ENCODE measurements around the gene RAPGEF2. TPM values are rescaled to one million over a fixed set of nuclear protein-coding genes. Genes with fewer than 3 reads are reported as not detected.

The RAPGEF2 gene
- total and polyA plus RNA-seq, 8 donors = 4.3 to 27.5 (median 13.9) TPM

- FAIRE-seq (no peak), ATAC-seq (no peak), DNase-seq (peak in 1 of 6 donors; percentile 45)
- no peak overlapping the region for H3K27ac ChIP-seq
- TF ChIP-seq, protein P1, sequence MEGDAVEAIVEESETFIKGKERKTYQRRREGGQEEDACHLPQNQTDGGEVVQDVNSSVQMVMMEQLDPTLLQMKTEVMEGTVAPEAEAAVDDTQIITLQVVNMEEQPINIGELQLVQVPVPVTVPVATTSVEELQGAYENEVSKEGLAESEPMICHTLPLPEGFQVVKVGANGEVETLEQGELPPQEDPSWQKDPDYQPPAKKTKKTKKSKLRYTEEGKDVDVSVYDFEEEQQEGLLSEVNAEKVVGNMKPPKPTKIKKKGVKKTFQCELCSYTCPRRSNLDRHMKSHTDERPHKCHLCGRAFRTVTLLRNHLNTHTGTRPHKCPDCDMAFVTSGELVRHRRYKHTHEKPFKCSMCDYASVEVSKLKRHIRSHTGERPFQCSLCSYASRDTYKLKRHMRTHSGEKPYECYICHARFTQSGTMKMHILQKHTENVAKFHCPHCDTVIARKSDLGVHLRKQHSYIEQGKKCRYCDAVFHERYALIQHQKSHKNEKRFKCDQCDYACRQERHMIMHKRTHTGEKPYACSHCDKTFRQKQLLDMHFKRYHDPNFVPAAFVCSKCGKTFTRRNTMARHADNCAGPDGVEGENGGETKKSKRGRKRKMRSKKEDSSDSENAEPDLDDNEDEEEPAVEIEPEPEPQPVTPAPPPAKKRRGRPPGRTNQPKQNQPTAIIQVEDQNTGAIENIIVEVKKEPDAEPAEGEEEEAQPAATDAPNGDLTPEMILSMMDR (IDR thresholded peaks at IDR 0.05) = no peak
- no peaks in the 10 kb centered on the region for H3K9me3 ChIP-seq
- no peak overlapping the region for H3K4me3 ChIP-seq
- no peaks in the 10 kb centered on the region for H3K27me3 ChIP-seq
- H3K4me1 ChIP-seq = no peaks in the 10 kb centered on the region
- no peaks in the 10 kb centered on the region for H3K36me3 ChIP-seq
- WGBS, 2 donors = 86% methylated on average over 22 to 23 of the region's 23 CpGs
- intact Hi-C loops (cut with DNase I) = no loop called here
Observed at GRCh38 chr4:159389756-159390155, 286.9 kb downstream of the RAPGEF2 start.

- DNase-seq = no peak
Observed at GRCh38 chr4:159390648-159391047, 287.8 kb downstream of the RAPGEF2 start.

GRCh38 chr4:159395693-159396092 lies 292.8 kb downstream of the RAPGEF2 start:
- 79 to 81% methylated on average over 2 of the region's 2 CpGs for WGBS, 2 donors
- Histone ChIP-seq H3K9me3 (no peaks in the 10 kb centered on the region), H3K36me3 (no peaks in the 10 kb centered on the region), H3K27ac (no peak overlapping the region), H3K4me1 (no peaks in the 10 kb centered on the region), H3K4me3 (no peak overlapping the region), H3K27me3 (no peaks in the 10 kb centered on the region)
- FAIRE-seq (no peak), DNase-seq (no peak), ATAC-seq (no peak)
- TF ChIP-seq, protein P1 (IDR thresholded peaks at IDR 0.05) = no peak
- intact Hi-C loops (cut with DNase I) = no loop called here

More at GRCh38 chr4:159390648-159391047, 287.8 kb downstream of the RAPGEF2 start:
- Histone ChIP-seq H3K4me1 (no peaks in the 10 kb centered on the region), H3K27ac (no peak overlapping the region), H3K27me3 (no peaks in the 10 kb centered on the region), H3K9me3 (no peaks in the 10 kb centered on the region), H3K4me3 (no peak overlapping the region), H3K36me3 (no peaks in the 10 kb centered on the region)
- intact Hi-C loops (cut with DNase I) = no loop called here
- FAIRE-seq (no peak), ATAC-seq (no peak)
- 65 to 66% methylated on average over 12 of the region's 12 CpGs for WGBS, 2 donors
- TF ChIP-seq, protein P1 (IDR thresholded peaks at IDR 0.05) = no peak

GRCh38 chr4:159396151-159396550 lies 293.3 kb downstream of the RAPGEF2 start:
- H3K27ac ChIP-seq = no peak overlapping the region
- no peak for DNase-seq
- no peak for ATAC-seq
- no peaks in the 10 kb centered on the region for H3K27me3 ChIP-seq
- no peaks in the 10 kb centered on the region for H3K9me3 ChIP-seq
- no peaks in the 10 kb centered on the region for H3K36me3 ChIP-seq
- no peaks in the 10 kb centered on the region for H3K4me1 ChIP-seq
- no peak for FAIRE-seq
- WGBS, 2 donors = 69 to 75% methylated on average over 3 of the region's 3 CpGs
- no peak overlapping the region for H3K4me3 ChIP-seq
- intact Hi-C loops (cut with DNase I) = no loop called here
- TF ChIP-seq, protein P1 (IDR thresholded peaks at IDR 0.05) = no peak

DNA sequence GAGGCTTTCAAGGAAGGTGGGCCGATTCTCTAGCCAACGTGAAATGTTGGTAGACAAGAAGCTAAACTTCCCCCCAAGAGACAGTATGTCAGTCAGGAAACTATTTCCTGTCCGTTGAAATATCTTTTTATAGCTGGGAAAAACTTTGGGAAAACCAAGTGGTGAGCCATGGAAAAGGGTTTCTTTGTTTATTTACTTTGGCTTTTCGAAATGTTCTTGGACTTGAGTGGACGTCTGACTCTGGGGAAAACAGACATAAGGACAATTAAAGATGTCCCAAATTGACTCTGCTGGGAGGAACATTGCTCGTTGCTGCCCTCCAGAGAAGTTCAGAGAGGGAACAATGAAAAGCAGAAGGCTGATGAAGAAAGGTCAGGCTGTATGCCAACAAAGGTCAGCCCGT lies 295.4 kb downstream of the RAPGEF2 start:
- 40 to 43% methylated on average over 7 of the region's 7 CpGs for WGBS, 2 donors
- no peak overlapping the region for H3K4me3 ChIP-seq
- TF ChIP-seq, protein P1 (IDR thresholded peaks at IDR 0.05) = no peak
- H3K4me1 ChIP-seq = no peaks in the 10 kb centered on the region
- no peaks in the 10 kb centered on the region for H3K27me3 ChIP-seq
- FAIRE-seq = no peak
- peak in 1 of 4 donors; percentile 11 for ATAC-seq
- H3K9me3 ChIP-seq = no peaks in the 10 kb centered on the region
- no peak for DNase-seq
- no peak overlapping the region for H3K27ac ChIP-seq
- H3K36me3 ChIP-seq = no peaks in the 10 kb centered on the region
- intact Hi-C loops (cut with DNase I) = no loop called here
